GM12875 (cell line): ENCODE data around the gene KDELR3.
A peak's percentile ranks its signal among the peaks of the same experiment; 100 is the strongest.

Source experiments
- H3K4me3 ChIP-seq: one replicate; pipeline ENCODE4 v1.5.1; 2011; ENCODE audit warnings: low read depth, low read length, control low read depth
- CTCF ChIP-seq: IDR thresholded peaks from 2 replicates; pipeline ENCODE4 v1.5.1; 2011; ENCODE audit warnings: low read depth, mild to moderate bottlenecking, control low read depth, inconsistent platforms, low read length, moderate library complexity, borderline replicate concordance; ENCODE audit not compliant: insufficient read depth

KDELR3 gene

GRCh38 chr22:38452373-38453065 is 15.4 kb upstream of the KDELR3 start:
- H3K4me3 ChIP-seq, result no peak overlapping the region
- TF ChIP-seq CTCF, result no peak

- no peak overlapping the region for H3K4me3 ChIP-seq
- TF ChIP-seq CTCF, result no peak
Measured at GRCh38 chr22:38453066-38453672, 14.7 kb upstream of the KDELR3 start.

GRCh38 chr22:38453996-38454352 is 13.9 kb upstream of the KDELR3 start:
- H3K4me3 ChIP-seq, result no peak overlapping the region

GRCh38 chr22:38454353-38455075 is 13.4 kb upstream of the KDELR3 start:
- TF ChIP-seq CTCF, result no peak
- peak overlapping the region; percentile 10 for H3K4me3 ChIP-seq

More at GRCh38 chr22:38453996-38454352, 13.9 kb upstream of the KDELR3 start:
- TF ChIP-seq CTCF, result no peak

GRCh38 chr22:38455076-38455529 is 12.8 kb upstream of the KDELR3 start, which contains the start of gene KCNJ4:
TSS of gene KCNJ4 (minus strand) at chr22:38455199. CDS start at chr22:38428132, 27,067 bp downstream.
- TF ChIP-seq CTCF, result no peak
- H3K4me3 ChIP-seq, result peak within 1 kb of the TSS; percentile 10

GRCh38 chr22:38455530-38456271 is 12.2 kb upstream of the KDELR3 start:
- no peak overlapping the region for H3K4me3 ChIP-seq
- TF ChIP-seq CTCF, result no peak
